GM18951 (cell line): ENCODE measurements around the gene STX17.

ENCODE experiments used
- POLR2A ChIP-seq: IDR thresholded peaks from 4 replicates; pipeline ENCODE4 v1.6.1; 2011; ENCODE audit warnings: mild to moderate bottlenecking; ENCODE audit not compliant: insufficient read length, insufficient read depth; ENCODE audit errors: extremely low read depth
- in situ Hi-C: fragments of 300-500 bp; cut with MboI; formaldehyde crosslinking; loops from one replicate; pipeline ENCODE4 v1.12.0; 2022; ENCODE audit warnings: low sequenced_read_pairs, mixed read lengths, inconsistent platforms; ENCODE audit not compliant: unreplicated experiment

STX17 gene

DNA sequence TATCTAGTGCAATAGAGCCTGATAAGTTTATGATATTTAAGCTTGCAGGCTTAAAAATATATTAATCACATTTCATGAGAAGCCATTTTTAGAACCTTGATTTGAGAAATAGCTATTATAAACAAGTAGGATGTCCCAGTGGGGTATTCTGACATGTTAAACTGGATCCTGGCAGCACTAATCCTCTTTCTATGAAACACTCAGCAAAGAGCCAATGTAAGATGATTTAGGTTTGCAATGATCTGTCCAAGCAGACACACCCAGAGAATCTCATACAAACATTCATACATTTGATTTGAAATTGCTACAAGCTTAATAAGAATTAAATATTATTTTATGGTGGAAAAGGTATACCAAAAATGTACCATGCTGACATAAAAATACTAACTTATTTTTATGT, 105.8 kb downstream of the STX17 start:
- in situ Hi-C loops = loop anchor here (25.0 kb wide), 1 partner anchor 825 kb away; no protein-coding TSS in a partner anchor
- TF ChIP-seq POLR2A = no peak

GRCh38 chr9:100013573-100013972, 107.1 kb downstream of the STX17 start:
- no peak for TF ChIP-seq POLR2A
- in situ Hi-C loops = loop anchor here (25.0 kb wide), 1 partner anchor 826 kb away; no protein-coding TSS in a partner anchor

DNA sequence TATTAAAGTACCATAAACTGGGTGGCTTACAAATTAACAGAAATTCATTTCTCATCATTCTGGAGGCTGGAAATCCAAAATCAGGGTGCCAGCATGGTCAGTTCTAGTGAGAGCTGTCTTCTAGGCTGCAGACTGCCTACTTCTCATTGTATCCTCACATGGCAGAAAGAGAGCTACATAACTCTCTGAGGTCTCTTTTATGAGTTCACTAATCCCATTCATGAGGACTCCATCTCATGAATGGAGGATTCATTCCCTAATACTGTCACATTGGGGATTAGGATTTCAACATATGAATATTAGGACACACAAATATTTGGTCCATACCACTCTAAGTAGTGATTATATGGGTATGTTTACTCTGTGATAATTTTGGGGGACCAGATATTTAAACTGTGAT, 108.4 kb downstream of the STX17 start:
- in situ Hi-C loops = loop anchor here (25.0 kb wide), 1 partner anchor 828 kb away; no protein-coding TSS in a partner anchor
- TF ChIP-seq POLR2A = no peak

GRCh38 chr9:100019541-100019940, 113.1 kb downstream of the STX17 start:
- TF ChIP-seq POLR2A = no peak
- in situ Hi-C loops = loop anchor here (25.0 kb wide), 1 partner anchor 832 kb away; no protein-coding TSS in a partner anchor
